DND-41 (cell line): Measurements from ENCODE around the gene AUTS2.

Source experiments
- EZH2 ChIP-seq: IDR thresholded peaks from 3 replicates; pipeline ENCODE4 v1.6.1; 2012; ENCODE audit warnings: borderline replicate concordance, low read depth, mild to moderate bottlenecking, moderate library complexity, low read length, inconsistent platforms; ENCODE audit not compliant: severe bottlenecking
- TF ChIP-seq, protein P1 (sequence below): IDR thresholded peaks from 2 replicates; pipeline ENCODE4 v1.5.1; 2012; ENCODE audit warnings: borderline replicate concordance, low read length, moderate library complexity, mild to moderate bottlenecking; ENCODE audit not compliant: poor library complexity, severe bottlenecking; ENCODE audit errors: extremely low read depth

DNA sequence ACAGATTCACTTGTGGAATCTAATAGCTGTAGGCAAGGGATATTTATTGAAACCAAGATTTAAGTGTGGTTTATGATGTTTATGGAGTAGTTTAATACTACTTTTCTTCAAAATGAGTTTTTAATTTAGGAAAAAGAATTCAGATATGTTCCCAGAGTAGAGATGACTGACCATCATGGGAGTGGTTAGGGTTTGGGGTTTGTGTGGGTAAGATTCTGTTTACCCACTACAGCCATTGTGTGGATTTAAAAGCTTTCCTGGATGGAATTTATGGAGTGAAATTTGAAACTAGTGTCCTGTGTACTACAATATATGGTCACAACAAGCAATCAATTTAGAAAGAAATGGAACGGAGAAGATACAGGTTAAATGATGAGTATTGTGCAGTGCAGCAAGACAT lies 453.5 kb downstream of the AUTS2 start:
- TF ChIP-seq, protein P1, sequence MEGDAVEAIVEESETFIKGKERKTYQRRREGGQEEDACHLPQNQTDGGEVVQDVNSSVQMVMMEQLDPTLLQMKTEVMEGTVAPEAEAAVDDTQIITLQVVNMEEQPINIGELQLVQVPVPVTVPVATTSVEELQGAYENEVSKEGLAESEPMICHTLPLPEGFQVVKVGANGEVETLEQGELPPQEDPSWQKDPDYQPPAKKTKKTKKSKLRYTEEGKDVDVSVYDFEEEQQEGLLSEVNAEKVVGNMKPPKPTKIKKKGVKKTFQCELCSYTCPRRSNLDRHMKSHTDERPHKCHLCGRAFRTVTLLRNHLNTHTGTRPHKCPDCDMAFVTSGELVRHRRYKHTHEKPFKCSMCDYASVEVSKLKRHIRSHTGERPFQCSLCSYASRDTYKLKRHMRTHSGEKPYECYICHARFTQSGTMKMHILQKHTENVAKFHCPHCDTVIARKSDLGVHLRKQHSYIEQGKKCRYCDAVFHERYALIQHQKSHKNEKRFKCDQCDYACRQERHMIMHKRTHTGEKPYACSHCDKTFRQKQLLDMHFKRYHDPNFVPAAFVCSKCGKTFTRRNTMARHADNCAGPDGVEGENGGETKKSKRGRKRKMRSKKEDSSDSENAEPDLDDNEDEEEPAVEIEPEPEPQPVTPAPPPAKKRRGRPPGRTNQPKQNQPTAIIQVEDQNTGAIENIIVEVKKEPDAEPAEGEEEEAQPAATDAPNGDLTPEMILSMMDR: no peak
- TF ChIP-seq EZH2: no peak
